H1 (cell line): ENCODE data around the gene KIF25.

ENCODE experiments used
- CEBPB ChIP-seq: IDR thresholded peaks from 2 replicates; pipeline ENCODE4 v1.6.1; 2012; ENCODE audit warnings: low read depth, low read length
- CREB1 ChIP-seq: IDR thresholded peaks from 2 replicates; pipeline ENCODE4 v1.6.1; 2012; ENCODE audit warnings: inconsistent platforms
- CTCF ChIP-seq, 3 experiments: IDR thresholded peaks; 1 replicate in 2 of 3; 2 replicates in 1 of 3; pipeline versions ENCODE4 v1.5.1 to v1.6.1; 2011; ENCODE audit warnings: low read length in 3 of 3, mild to moderate bottlenecking in 3 of 3, inconsistent platforms in 2 of 3, low read depth in 1 of 3, moderate library complexity in 1 of 3; ENCODE audit not compliant: insufficient read depth in 1 of 3; ENCODE audit errors: control extremely low read depth in 1 of 3
- E2F6 ChIP-seq: IDR thresholded peaks from 2 replicates; pipeline ENCODE4 v1.6.1; 2012; ENCODE audit warnings: inconsistent platforms
- EZH2 ChIP-seq: fragments of 200-600 bp; sonication (generic); IDR thresholded peaks from 2 replicates; pipeline ENCODE4 v1.7.1; 2012; ENCODE audit warnings: low read depth, mild to moderate bottlenecking, moderate library complexity, low read length, inconsistent platforms; ENCODE audit not compliant: severe bottlenecking
- MAX ChIP-seq: IDR thresholded peaks from 2 replicates; pipeline ENCODE4 v1.6.1; 2012; ENCODE audit warnings: inconsistent platforms
- NRF1 ChIP-seq: IDR thresholded peaks from 2 replicates; pipeline ENCODE4 v1.6.1; 2011; ENCODE audit warnings: mild to moderate bottlenecking, low read depth, low read length, improper control_type of control experiment
- POLR2A ChIP-seq, 2 experiments: IDR thresholded peaks; 1 replicate in 1 of 2; 2 replicates in 1 of 2; pipeline ENCODE4 v1.6.1; 2011; ENCODE audit warnings: low read depth in 2 of 2, low read length in 2 of 2, mild to moderate bottlenecking in 2 of 2; ENCODE audit errors: control extremely low read depth in 1 of 2
- RFX5 ChIP-seq: IDR thresholded peaks from 2 replicates; pipeline ENCODE4 v1.6.1; 2011; ENCODE audit warnings: low read depth, low read length, improper control_type of control experiment, borderline replicate concordance
- SP1 ChIP-seq: IDR thresholded peaks from 2 replicates; pipeline ENCODE4 v1.6.1; 2011; ENCODE audit warnings: low read depth, low read length
- SP4 ChIP-seq: IDR thresholded peaks from 2 replicates; pipeline ENCODE4 v1.6.1; 2012; ENCODE audit warnings: low read length, inconsistent platforms
- TAF1 ChIP-seq: IDR thresholded peaks from 2 replicates; pipeline ENCODE4 v1.6.1; 2011; ENCODE audit warnings: mild to moderate bottlenecking, low read depth, low read length

- TF ChIP-seq NRF1 (no peak), SP4 (no peak), E2F6 (no peak), SP1 (no peak), CTCF (IDR thresholded peaks at IDR 0.05; ENCODE audit: control extremely low read depth in 1 of 3, insufficient read depth in 1 of 3, low read depth in 1 of 3, low read length in 3 of 3) (no peak), MAX (no peak), CREB1 (no peak), EZH2 (no peak), RFX5 (no peak), TAF1 (no peak), CEBPB (no peak), POLR2A (IDR thresholded peaks at IDR 0.05; ENCODE audit: control extremely low read depth in 1 of 2, low read depth in 2 of 2, low read length in 2 of 2) (no peak)
These were observed 7.2 kb upstream of the KIF25 start for GRCh38 chr6:167990016-167990945.
